GM21360 (cell line): ENCODE results near the gene TAT.
A peak's percentile ranks its signal among the peaks of the same experiment; 100 is the strongest.

ENCODE experiments used
- ATAC-seq: cut with Tn5 transposase; IDR thresholded peaks from one replicate; pipeline ENCODE4 v1.9.1; 2021; ENCODE audit warnings: mild to moderate bottlenecking, moderate library complexity; ENCODE audit not compliant: unreplicated experiment

The TAT gene

GRCh38 chr16:71547168-71547567 is 29.7 kb downstream of the TAT start:
- no peak for ATAC-seq

- no peak for ATAC-seq
Observed at GRCh38 chr16:71542377-71542776, 34.5 kb downstream of the TAT start.

- ATAC-seq: peak; percentile 63
Observed at GRCh38 chr16:71537643-71538042, 39.2 kb downstream of the TAT start.

GRCh38 chr16:71536752-71537499 is 40.0 kb downstream of the TAT start:
- no peak for ATAC-seq

- no peak for ATAC-seq
Observed at GRCh38 chr16:71532366-71532765, 44.5 kb downstream of the TAT start.

- no peak for ATAC-seq
Observed at GRCh38 chr16:71528863-71529262, 48.0 kb downstream of the TAT start.

GRCh38 chr16:71528257-71528656 is 48.6 kb downstream of the TAT start:
- no peak for ATAC-seq

GRCh38 chr16:71526111-71526631 is 50.7 kb downstream of the TAT start, which contains the start of gene CHST4:
TSS of gene CHST4 (plus strand) at chr16:71526426. CDS start at chr16:71536678, 10,252 bp downstream.
- ATAC-seq: no peak

GRCh38 chr16:71524566-71525553 is 52.0 kb downstream of the TAT start:
- ATAC-seq: no peak

- no peak for ATAC-seq
Observed at GRCh38 chr16:71520550-71520949, 56.3 kb downstream of the TAT start.
